Measurements from ENCODE around the gene E2F8. TPM values are rescaled to one million over a fixed set of nuclear protein-coding genes. Genes with fewer than 3 reads are reported as not detected.

The E2F8 gene
- polyA plus RNA-seq, 1 donor from 2014 or later = 0.07 TPM

- H3K9me2 ChIP-seq (ENCODE audit: insufficient read depth, low read length) = no peaks in the 10 kb centered on the region
- TF ChIP-seq EP300 (conservative IDR thresholded peaks at IDR 0.05; ENCODE audit: poor library complexity, severe bottlenecking) = no peak
- no peak for TF ChIP-seq MXI1 (conservative IDR thresholded peaks at IDR 0.05; ENCODE audit: poor library complexity, severe bottlenecking)
- TF ChIP-seq SMC3 (conservative IDR thresholded peaks at IDR 0.05; ENCODE audit: poor library complexity) = no peak
- TF ChIP-seq EZH2 (IDR thresholded peaks at IDR 0.05; ENCODE audit: borderline replicate concordance, insufficient read depth, low read length, poor library complexity, severe bottlenecking) = no peak
- TF ChIP-seq RAD21 (conservative IDR thresholded peaks at IDR 0.05) = no peak
- TF ChIP-seq TAF1 (IDR thresholded peaks at IDR 0.05; ENCODE audit: low read depth) = no peak
- no peak for TF ChIP-seq REST (IDR thresholded peaks at IDR 0.05; ENCODE audit: borderline replicate concordance)
- H3K9me3 ChIP-seq (ENCODE audit: low read length) = no peaks in the 10 kb centered on the region
- H4K20me1 ChIP-seq (ENCODE audit: insufficient read depth) = no peaks in the 10 kb centered on the region
- H3K79me2 ChIP-seq (replicated peaks; ENCODE audit: insufficient read depth, low read length) = no peaks in the 10 kb centered on the region
- no peaks in the 10 kb centered on the region for H3F3A ChIP-seq (ENCODE audit: insufficient read depth, low read length, poor library complexity, severe bottlenecking)
- no peak overlapping the region for H3K27ac ChIP-seq (ENCODE audit: low read length)
- H3K27me3 ChIP-seq (ENCODE audit: insufficient read depth, low read depth, low read length) = peaks cover 23% of the 10 kb centered on the region
- H3K36me3 ChIP-seq (ENCODE audit: insufficient read depth, low read length) = no peaks in the 10 kb centered on the region
- H2AFZ ChIP-seq (ENCODE audit: low read depth, low read length) = no peak overlapping the region
- no peak overlapping the region for H3K4me3 ChIP-seq (ENCODE audit: low read length)
- H3K4me2 ChIP-seq (ENCODE audit: low read length) = no peak overlapping the region
- H3K9ac ChIP-seq (ENCODE audit: low read length) = no peak overlapping the region
Observed at GRCh38 chr11:19237813-19238212, 2.9 kb downstream of the E2F8 start.

- no peaks in the 10 kb centered on the region for H3K36me3 ChIP-seq (ENCODE audit: insufficient read depth, low read length)
- H3K9ac ChIP-seq (ENCODE audit: low read length) = no peak overlapping the region
- H2AFZ ChIP-seq (ENCODE audit: low read depth, low read length) = no peak overlapping the region
- peaks cover 19% of the 10 kb centered on the region for H3K27me3 ChIP-seq (ENCODE audit: insufficient read depth, low read depth, low read length)
- TF ChIP-seq TAF1 (IDR thresholded peaks at IDR 0.05; ENCODE audit: low read depth) (no peak), RAD21 (conservative IDR thresholded peaks at IDR 0.05) (no peak), CTCF (IDR thresholded peaks at IDR 0.05; ENCODE audit: poor library complexity, severe bottlenecking) (no peak)
- H3K9me3 ChIP-seq (ENCODE audit: low read length) = no peaks in the 10 kb centered on the region
- no peak overlapping the region for H3K27ac ChIP-seq (ENCODE audit: low read length)
- no peaks in the 10 kb centered on the region for H3K79me2 ChIP-seq (replicated peaks; ENCODE audit: insufficient read depth, low read length)
- no peak overlapping the region for H3K4me2 ChIP-seq (ENCODE audit: low read length)
- no peaks in the 10 kb centered on the region for H4K20me1 ChIP-seq (ENCODE audit: insufficient read depth)
- H3F3A ChIP-seq (ENCODE audit: insufficient read depth, low read length, poor library complexity, severe bottlenecking) = no peaks in the 10 kb centered on the region
- H3K4me3 ChIP-seq (ENCODE audit: low read length) = no peak overlapping the region
- H3K9me2 ChIP-seq (ENCODE audit: insufficient read depth, low read length) = no peaks in the 10 kb centered on the region
Observed at GRCh38 chr11:19237381-19237780, 3.4 kb downstream of the E2F8 start.

- Histone ChIP-seq H3K27ac (ENCODE audit: low read length) (no peak overlapping the region), H4K20me1 (ENCODE audit: insufficient read depth) (no peaks in the 10 kb centered on the region), H3K4me2 (ENCODE audit: low read length) (no peak overlapping the region), H3K36me3 (ENCODE audit: insufficient read depth, low read length) (no peaks in the 10 kb centered on the region), H3K27me3 (ENCODE audit: insufficient read depth, low read depth, low read length) (no peaks in the 10 kb centered on the region), H3K9me3 (ENCODE audit: low read length) (no peaks in the 10 kb centered on the region), H3K9ac (ENCODE audit: low read length) (no peak overlapping the region), H3K9me2 (ENCODE audit: insufficient read depth, low read length) (no peaks in the 10 kb centered on the region), H3K4me3 (ENCODE audit: low read length) (no peak overlapping the region), H3K79me2 (replicated peaks; ENCODE audit: insufficient read depth, low read length) (no peaks in the 10 kb centered on the region), H2AFZ (ENCODE audit: low read depth, low read length) (no peak overlapping the region), H3F3A (ENCODE audit: insufficient read depth, low read length, poor library complexity, severe bottlenecking) (no peaks in the 10 kb centered on the region)
- TF ChIP-seq TAF1 (IDR thresholded peaks at IDR 0.05; ENCODE audit: low read depth) (no peak), RAD21 (conservative IDR thresholded peaks at IDR 0.05) (no peak), REST (IDR thresholded peaks at IDR 0.05; ENCODE audit: borderline replicate concordance) (no peak), EZH2 (IDR thresholded peaks at IDR 0.05; ENCODE audit: borderline replicate concordance, insufficient read depth, low read length, poor library complexity, severe bottlenecking) (no peak), SMC3 (conservative IDR thresholded peaks at IDR 0.05; ENCODE audit: poor library complexity) (no peak), CTCF (IDR thresholded peaks at IDR 0.05; ENCODE audit: poor library complexity, severe bottlenecking) (no peak), POLR2AphosphoS5 (IDR thresholded peaks at IDR 0.05) (no peak), MXI1 (conservative IDR thresholded peaks at IDR 0.05; ENCODE audit: poor library complexity, severe bottlenecking) (no peak), EP300 (conservative IDR thresholded peaks at IDR 0.05; ENCODE audit: poor library complexity, severe bottlenecking) (no peak)
Observed at GRCh38 chr11:19234231-19234817, 6.4 kb downstream of the E2F8 start.

All from neural cell (in vitro differentiated cells).